Measurements from ENCODE around the gene ENDOV.

DNA sequence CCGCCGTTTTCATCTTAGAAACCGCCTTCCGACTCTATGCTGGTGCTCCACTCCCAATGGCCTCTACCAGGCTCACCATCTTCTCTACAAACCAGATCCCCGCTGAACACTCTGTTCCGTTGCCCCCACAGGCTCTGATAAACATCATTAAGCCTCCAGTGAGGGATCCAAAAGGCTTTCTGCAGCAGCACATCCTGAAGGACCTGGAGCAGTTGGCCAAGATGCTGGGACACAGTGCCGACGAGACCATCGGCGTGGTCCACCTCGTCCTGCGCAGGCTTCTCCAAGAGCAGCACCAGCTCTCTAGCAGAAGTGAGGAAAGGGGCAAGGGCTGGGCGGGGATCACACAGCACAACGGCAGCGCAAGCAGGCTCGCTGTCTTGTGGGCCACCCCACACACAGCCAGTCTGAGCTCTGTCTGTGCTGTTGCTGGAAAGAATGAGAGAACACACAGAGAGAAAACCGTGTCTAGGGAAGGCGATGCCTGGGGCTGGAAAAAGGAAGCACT lies 33.5 kb upstream of the ENDOV start:
- TF ChIP-seq, protein P1, sequence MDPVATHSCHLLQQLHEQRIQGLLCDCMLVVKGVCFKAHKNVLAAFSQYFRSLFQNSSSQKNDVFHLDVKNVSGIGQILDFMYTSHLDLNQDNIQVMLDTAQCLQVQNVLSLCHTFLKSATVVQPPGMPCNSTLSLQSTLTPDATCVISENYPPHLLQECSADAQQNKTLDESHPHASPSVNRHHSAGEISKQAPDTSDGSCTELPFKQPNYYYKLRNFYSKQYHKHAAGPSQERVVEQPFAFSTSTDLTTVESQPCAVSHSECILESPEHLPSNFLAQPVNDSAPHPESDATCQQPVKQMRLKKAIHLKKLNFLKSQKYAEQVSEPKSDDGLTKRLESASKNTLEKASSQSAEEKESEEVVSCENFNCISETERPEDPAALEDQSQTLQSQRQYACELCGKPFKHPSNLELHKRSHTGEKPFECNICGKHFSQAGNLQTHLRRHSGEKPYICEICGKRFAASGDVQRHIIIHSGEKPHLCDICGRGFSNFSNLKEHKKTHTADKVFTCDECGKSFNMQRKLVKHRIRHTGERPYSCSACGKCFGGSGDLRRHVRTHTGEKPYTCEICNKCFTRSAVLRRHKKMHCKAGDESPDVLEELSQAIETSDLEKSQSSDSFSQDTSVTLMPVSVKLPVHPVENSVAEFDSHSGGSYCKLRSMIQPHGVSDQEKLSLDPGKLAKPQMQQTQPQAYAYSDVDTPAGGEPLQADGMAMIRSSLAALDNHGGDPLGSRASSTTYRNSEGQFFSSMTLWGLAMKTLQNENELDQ (CRISPR knock-in tag; IDR thresholded peaks at IDR 0.05; ENCODE audit: borderline replicate concordance), result no peak
- TF ChIP-seq FOXP1 (IDR thresholded peaks at IDR 0.05), result no peak
- TF ChIP-seq FOXP1 (CRISPR knock-in tag; IDR thresholded peaks at IDR 0.05), result no peak
- no peak for TF ChIP-seq GABPB1 (CRISPR knock-in tag; IDR thresholded peaks at IDR 0.05)
- TF ChIP-seq, protein P2, sequence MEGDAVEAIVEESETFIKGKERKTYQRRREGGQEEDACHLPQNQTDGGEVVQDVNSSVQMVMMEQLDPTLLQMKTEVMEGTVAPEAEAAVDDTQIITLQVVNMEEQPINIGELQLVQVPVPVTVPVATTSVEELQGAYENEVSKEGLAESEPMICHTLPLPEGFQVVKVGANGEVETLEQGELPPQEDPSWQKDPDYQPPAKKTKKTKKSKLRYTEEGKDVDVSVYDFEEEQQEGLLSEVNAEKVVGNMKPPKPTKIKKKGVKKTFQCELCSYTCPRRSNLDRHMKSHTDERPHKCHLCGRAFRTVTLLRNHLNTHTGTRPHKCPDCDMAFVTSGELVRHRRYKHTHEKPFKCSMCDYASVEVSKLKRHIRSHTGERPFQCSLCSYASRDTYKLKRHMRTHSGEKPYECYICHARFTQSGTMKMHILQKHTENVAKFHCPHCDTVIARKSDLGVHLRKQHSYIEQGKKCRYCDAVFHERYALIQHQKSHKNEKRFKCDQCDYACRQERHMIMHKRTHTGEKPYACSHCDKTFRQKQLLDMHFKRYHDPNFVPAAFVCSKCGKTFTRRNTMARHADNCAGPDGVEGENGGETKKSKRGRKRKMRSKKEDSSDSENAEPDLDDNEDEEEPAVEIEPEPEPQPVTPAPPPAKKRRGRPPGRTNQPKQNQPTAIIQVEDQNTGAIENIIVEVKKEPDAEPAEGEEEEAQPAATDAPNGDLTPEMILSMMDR (CRISPR knock-in tag; IDR thresholded peaks at IDR 0.05), result no peak
- TF ChIP-seq POLR2A (IDR thresholded peaks at IDR 0.05; ENCODE audit: insufficient read depth in 1 of 2, low read depth in 2 of 2, low read length in 2 of 2), result no peak
- no peak for TF ChIP-seq JDP2 (CRISPR knock-in tag; IDR thresholded peaks at IDR 0.05; ENCODE audit: borderline replicate concordance)
- no peak for TF ChIP-seq KAT7 (CRISPR knock-in tag; IDR thresholded peaks at IDR 0.05; ENCODE audit: borderline replicate concordance)
- TF ChIP-seq FOXJ3 (CRISPR knock-in tag; IDR thresholded peaks at IDR 0.05; ENCODE audit: borderline replicate concordance), result no peak
